Ovary (tissue), 9 donors: Measurements from ENCODE around the gene LRMDA. TPM values are rescaled to one million over a fixed set of nuclear protein-coding genes. Genes with fewer than 3 reads are reported as not detected.

Source experiments
- DNase-seq, 5 donors: peaks; one replicate each; pipeline ENCODE4 v3.0.0-alpha.2; 2019 to 2020
- H3K27ac ChIP-seq, 2 donors: fragments of 200-600 bp; one replicate each; pipeline versions ENCODE4 v1.5.1 to v1.8.0; 2019 to 2022
- H3K27me3 ChIP-seq: fragments of 200-600 bp; one replicate; pipeline ENCODE4 v1.8.0; 2022
- H3K36me3 ChIP-seq: fragments of 200-600 bp; sonication (generic); one replicate; pipeline ENCODE4 v1.5.1; 2019
- H3K4me1 ChIP-seq: one replicate; pipeline ENCODE4 v1.8.1; 2013; ENCODE audit warnings: mild to moderate bottlenecking, moderate library complexity; ENCODE audit not compliant: insufficient read depth
- H3K4me3 ChIP-seq: fragments of 200-600 bp; sonication (generic); one replicate; pipeline ENCODE4 v1.5.1; 2017
- H3K9me3 ChIP-seq, 2 donors: fragments of 200-600 bp in 1 of 2; sonication (generic) in 1 of 2; one replicate each; pipeline versions ENCODE4 v1.5.1 to v1.8.1; 2013 to 2019; ENCODE audit warnings: mild to moderate bottlenecking in 1 of 2, moderate library complexity in 1 of 2
- EP300 ChIP-seq: sonication (generic); formaldehyde crosslinking; IDR thresholded peaks from one replicate; pipeline ENCODE4 v1.6.1; 2017; ENCODE audit warnings: antibody characterized with exemption
- POLR2A ChIP-seq: fragments of 450-650 bp; IDR thresholded peaks from one replicate; pipeline ENCODE4 v1.6.1; 2017; ENCODE audit warnings: antibody characterized with exemption, mild to moderate bottlenecking, moderate library complexity
- WGBS, 3 donors: extraction: QIAGEN DNeasy Blood & Tissue Kit in 1 of 3; methylation state at CpG; one replicate each; pipeline versions ENCODE4 v1.1.5 to v1.1.7; 2013 to 2017; 5-methylcytosine and 5-hydroxymethylcytosine counted together
- intact Hi-C, 4 donors: fragments of 100-400 bp; cut with DNase I; formaldehyde crosslinking; loops; one replicate each; pipeline versions ENCODE4 v1.11.0 to v1.15.1; 2022 to 2023
- polyA plus RNA-seq, 2 donors: library from polyadenylated mRNA; stranded (reverse); fragments of 200-250 nt in 1 of 2; fragments of 350-450 nt in 1 of 2; fragmentation: Illumina TruSeq in 1 of 2; extraction: RNeasy Lipid Tissue Mini Kit (QIAGEN cat#74804) in 1 of 2; gene quantifications; one replicate each; pipeline ENCODE4 v1.2.3, GENCODE V29; 2013 to 2014
- total RNA-seq, 7 donors: library from RNA; depleted of rRNA in 2 of 7; stranded (reverse); fragments of >200 nt in 2 of 7; fragmentation: NEBNext Ultra II Directional in 3 of 7; extraction: Animal tissue kit (Norgen Biotek cat#: 25700) in 3 of 7; gene quantifications; one replicate each; pipeline versions ENCODE4 v1.1.0 to v1.2.4, GENCODE V29; 2016 to 2023
- TF ChIP-seq, protein P1 (sequence below), 3 donors: fragments of 450-650 bp in 2 of 3; fragments of 200-600 bp in 1 of 3; IDR thresholded peaks; one replicate each; pipeline versions ENCODE4 v1.5.1 to v1.8.0; 2016 to 2022; ENCODE audit warnings: antibody characterized with exemption in 3 of 3, mild to moderate bottlenecking in 1 of 3
- donor health status: DM: no; HTN: no; CAD: no; lungs with moderate emphysema.
- donor health status: DM: no; HTN: no; CAD: no.
- donor health status: Bipolar disorder and iron deficiency.
- donor health status: DM: yes; HTN: yes; CAD: no.
- donor health status: DM: no; HTN: no; CAD: no.
- donor health status: DM: yes; HTN: yes; CAD: no.

LRMDA gene
- total and polyA plus RNA-seq, 9 donors, result 14.8 to 30.7 (median 22.9) TPM

DNA sequence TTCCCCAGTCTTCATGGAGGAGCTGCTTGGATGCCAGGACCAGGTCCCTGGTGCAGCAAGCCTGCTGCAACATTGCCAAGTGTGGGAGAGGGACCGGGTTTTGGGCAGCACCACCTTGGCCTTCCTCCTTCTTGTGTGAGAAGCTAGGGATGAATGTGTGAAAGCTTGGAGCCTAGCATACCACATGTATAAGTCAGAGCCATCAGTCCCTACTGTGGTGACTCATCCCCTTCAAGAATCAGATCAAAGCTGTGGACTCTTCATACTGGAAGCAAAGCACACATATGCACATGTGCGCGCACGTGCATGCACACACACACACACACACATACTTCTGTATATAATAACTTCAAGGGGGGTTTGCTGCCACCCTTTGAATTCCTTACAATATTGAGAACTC, 527.8 kb downstream of the LRMDA start:
- no peak overlapping the region for H3K4me3 ChIP-seq
- peaks cover 4% of the 10 kb centered on the region for H3K4me1 ChIP-seq
- no peaks in the 10 kb centered on the region for H3K36me3 ChIP-seq
- no peak overlapping the region for H3K27ac ChIP-seq
- TF ChIP-seq, protein P1, sequence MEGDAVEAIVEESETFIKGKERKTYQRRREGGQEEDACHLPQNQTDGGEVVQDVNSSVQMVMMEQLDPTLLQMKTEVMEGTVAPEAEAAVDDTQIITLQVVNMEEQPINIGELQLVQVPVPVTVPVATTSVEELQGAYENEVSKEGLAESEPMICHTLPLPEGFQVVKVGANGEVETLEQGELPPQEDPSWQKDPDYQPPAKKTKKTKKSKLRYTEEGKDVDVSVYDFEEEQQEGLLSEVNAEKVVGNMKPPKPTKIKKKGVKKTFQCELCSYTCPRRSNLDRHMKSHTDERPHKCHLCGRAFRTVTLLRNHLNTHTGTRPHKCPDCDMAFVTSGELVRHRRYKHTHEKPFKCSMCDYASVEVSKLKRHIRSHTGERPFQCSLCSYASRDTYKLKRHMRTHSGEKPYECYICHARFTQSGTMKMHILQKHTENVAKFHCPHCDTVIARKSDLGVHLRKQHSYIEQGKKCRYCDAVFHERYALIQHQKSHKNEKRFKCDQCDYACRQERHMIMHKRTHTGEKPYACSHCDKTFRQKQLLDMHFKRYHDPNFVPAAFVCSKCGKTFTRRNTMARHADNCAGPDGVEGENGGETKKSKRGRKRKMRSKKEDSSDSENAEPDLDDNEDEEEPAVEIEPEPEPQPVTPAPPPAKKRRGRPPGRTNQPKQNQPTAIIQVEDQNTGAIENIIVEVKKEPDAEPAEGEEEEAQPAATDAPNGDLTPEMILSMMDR (IDR thresholded peaks at IDR 0.05), result no peak
- TF ChIP-seq POLR2A (no peak), EP300 (no peak)
- 87 to 95% (median 89%) methylated on average over 4 of the region's 4 CpGs for WGBS, 3 donors
- no peaks in the 10 kb centered on the region for H3K27me3 ChIP-seq
- intact Hi-C loops, result no loop called here
- no peak for DNase-seq
- no peaks in the 10 kb centered on the region for H3K9me3 ChIP-seq

DNA sequence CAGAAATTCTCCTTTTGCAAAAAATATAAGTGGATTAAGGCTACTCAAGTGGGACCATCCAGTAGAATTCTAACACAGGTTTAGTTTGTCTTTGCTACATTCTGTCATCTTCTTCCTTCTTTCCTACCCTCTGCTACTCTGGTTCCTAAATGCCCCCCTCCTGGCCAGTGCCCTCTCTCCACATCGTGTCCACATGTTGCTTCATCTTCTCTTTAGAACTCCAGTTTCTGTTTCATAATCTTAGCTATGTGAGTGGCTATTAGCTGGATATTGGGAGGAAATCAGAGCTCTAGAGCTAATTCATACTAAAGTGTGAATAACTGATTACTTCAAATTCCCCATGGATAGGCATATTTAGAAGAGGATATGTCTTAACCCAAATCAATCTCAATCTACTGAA, 528.5 kb downstream of the LRMDA start:
- Histone ChIP-seq H3K27me3 (no peaks in the 10 kb centered on the region), H3K9me3 (no peaks in the 10 kb centered on the region), H3K27ac (no peak overlapping the region), H3K36me3 (no peaks in the 10 kb centered on the region), H3K4me3 (no peak overlapping the region), H3K4me1 (peaks cover 4% of the 10 kb centered on the region)
- DNase-seq, result no peak
- WGBS, 3 donors, result 59 to 73% (median 67%) methylated on average over 1 of the region's 1 CpG
- intact Hi-C loops, result no loop called here
- TF ChIP-seq, protein P1 (IDR thresholded peaks at IDR 0.05), result no peak
- TF ChIP-seq EP300 (no peak), POLR2A (no peak)

DNA sequence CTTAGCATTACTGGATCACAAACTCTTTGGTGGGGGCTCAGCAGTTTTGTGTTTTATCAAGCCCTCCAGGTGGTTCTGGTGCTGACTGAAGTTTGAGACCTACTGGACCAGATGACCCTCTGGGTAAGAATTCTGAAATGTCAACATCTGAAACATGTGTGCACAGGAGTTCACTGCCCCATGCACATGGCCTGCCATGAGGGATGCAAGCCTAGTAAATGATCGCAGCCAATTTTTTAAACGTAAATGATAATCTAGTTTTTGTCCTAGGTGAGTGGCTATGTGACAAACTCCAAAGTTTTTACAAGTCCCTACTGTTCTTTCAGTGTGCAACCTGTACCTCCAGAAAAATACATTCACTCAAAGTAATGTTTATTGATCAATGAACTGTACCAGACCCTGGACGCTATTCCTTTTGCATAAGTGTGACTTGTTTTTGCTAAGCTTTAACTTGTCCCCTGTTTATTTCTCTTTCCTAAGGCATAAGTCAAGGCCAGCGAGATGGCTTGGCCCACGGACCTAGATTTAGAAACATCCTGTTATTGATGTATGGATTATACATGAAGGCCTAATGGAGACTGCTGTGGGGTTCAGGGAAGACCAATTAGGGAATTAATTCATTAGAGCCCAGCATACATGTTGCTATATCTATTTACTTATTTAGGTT, 531.1 kb downstream of the LRMDA start:
- Histone ChIP-seq H3K27ac (no peak overlapping the region), H3K36me3 (no peaks in the 10 kb centered on the region), H3K9me3 (no peaks in the 10 kb centered on the region), H3K4me1 (peaks cover 4% of the 10 kb centered on the region), H3K4me3 (no peak overlapping the region), H3K27me3 (no peaks in the 10 kb centered on the region)
- no peak for DNase-seq
- no peak for TF ChIP-seq EP300
- TF ChIP-seq, protein P1 (IDR thresholded peaks at IDR 0.05), result no peak
- no peak for TF ChIP-seq POLR2A
- intact Hi-C loops, result no loop called here
- WGBS, 3 donors, result 88 to 93% (median 92%) methylated on average over 5 of the region's 5 CpGs

DNA sequence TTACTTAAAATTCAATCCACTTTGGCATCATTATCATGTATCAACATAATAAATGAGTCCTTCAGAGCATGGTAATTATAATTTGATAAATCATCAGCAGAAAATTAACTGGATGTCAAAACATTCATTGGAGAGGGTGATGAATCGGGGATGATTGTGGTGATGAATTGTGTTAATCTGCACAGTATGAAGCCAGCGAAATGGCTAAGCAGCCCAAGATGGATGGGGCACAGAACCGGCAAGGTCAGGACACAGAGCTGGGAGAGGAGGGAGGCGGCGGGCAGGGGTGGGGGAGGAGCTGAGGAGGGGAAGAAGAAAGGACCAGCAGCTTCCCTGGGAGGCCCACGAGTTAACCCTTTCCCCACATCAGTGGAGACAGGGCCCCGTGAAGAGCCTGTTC, 536.1 kb downstream of the LRMDA start:
- H3K27ac ChIP-seq, result no peak overlapping the region
- intact Hi-C loops, result no loop called here
- H3K4me3 ChIP-seq, result no peak overlapping the region
- no peak for DNase-seq
- 68 to 72% (median 71%) methylated on average over 7 of the region's 7 CpGs for WGBS, 3 donors
- H3K9me3 ChIP-seq, result no peaks in the 10 kb centered on the region
- TF ChIP-seq POLR2A (no peak), EP300 (no peak)
- TF ChIP-seq, protein P1 (IDR thresholded peaks at IDR 0.05), result no peak
- no peaks in the 10 kb centered on the region for H3K27me3 ChIP-seq
- no peaks in the 10 kb centered on the region for H3K36me3 ChIP-seq
- peaks cover 5% of the 10 kb centered on the region for H3K4me1 ChIP-seq
